ENCODE measurements around the gene NOTCH1.

The NOTCH1 gene

DNA sequence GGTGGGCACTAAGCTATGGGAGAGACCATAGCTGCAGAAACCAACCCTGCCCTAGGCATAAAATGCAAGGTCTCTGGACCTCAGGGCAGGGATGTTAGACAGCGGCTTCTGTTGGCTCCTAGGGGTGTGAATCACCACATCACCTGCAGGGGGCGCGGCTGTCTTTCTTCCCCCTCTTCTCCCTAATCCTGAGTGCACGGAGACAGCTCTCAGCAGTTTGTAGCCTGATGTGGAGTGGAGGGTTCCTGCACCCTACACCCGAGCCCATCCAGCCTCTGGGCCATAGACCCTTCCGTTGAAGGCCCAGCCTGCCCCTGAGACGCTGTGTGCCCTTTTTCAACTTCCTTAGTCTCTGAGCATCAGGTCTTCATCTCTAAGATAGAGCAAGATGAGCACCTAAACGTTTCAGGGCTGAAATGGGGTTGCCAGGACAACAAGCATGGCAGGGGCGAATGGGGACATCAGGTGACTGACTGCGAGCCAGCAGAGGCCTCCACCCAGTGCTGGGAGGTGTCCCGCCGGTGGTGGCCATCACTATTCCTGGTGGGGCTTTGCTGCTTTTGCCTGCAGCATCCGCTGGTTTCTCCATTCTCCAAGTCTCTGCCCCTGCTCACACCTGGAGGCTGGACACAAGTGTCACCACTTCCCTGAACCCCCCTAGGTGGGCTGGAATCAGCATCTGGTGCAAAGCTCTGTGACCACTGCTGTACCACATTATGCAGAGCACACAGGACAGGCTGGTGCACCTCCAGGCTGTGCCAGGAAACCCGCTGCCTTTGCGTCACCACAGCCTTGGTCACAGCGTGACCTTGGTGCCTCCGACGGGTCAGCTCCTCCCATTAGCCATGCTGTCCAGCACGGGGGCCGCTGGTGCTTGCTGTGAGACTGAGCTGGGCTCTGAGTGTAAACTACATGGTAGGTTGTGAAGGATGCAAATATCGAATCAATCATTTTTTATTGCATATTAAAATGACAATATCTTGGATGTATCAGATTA, 60.5 kb downstream of the NOTCH1 start:
- peak; percentile 73 to 82 (median 74) for DNase-seq (ENCODE audit: low read depth in 3 of 3)

DNA sequence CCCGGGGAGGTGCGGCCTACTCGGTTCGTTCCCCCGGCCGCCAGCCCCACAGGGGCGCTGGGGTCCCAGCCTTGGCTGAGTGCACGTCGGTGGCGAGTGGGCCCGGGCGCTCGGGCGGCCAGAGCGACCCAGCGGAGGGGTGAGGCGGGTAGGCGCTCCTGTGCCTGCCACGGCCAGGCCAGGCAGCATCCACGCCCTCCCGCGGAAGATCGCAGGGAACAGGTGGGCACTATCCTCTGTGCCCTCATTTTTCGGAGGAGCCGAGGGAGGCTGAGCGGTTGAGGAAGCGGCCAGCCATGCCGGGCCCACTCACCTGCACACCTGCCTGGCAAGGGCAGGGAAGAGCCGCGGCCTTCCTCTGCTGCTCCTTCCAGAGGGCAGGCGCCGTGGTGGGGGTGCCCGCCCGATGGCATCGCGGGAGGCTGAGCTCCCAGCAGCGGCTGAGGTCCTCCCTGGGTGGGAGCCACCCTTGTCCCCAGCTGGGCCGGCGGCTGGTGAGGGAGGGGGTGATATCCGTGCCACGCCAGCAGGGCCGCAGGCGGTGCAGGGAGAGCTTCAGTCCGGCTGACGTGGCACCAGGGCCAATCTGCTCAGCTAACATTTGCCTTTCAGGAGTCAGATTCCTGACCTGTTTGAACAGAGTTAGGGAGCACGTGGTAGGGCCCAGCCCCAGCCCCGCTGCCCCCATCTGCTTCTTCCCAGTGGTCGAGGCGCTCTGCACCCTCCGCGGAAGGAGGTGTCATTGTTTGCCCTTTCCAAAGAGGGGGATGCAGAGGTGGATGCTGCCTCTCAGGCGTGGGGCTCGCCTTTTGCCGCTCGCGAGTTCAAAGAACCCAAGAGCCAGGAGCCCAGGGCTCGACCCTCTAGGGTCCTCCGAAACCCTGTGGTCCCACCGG, 61.4 kb downstream of the NOTCH1 start:
- DNase-seq (ENCODE audit: low read depth in 3 of 3), result no peak

DNA sequence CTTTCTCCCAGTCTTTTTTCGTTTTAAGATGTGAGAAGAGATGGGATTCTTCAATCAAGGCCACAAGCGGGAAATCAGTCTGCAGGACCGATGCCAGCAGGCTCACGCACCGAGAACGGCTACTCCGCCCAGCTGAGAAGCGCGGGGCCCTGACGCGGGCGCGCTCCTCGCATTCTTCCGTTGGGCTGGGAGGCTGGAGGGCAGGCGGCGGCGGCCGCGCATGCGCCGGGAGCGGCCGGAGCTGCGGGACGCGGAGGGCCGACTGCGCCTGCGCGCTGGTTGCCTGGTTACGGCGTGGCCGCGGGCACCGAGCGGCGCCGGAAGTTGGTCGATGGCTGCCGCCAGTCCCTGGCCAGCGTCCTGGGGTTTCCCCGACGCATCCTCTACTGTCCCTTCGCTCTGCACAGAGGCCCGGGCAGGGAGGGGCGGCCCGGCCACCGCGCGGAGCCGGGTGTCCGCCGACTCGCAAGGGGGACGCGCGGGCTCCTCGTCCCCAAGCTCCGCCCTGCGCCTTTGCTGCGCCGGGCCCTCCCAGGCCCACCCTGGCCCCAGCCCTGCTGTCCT, 62.2 kb downstream of the NOTCH1 start:
- peak; percentile 87 to 92 (median 91) for DNase-seq (ENCODE audit: low read depth in 3 of 3)

DNA sequence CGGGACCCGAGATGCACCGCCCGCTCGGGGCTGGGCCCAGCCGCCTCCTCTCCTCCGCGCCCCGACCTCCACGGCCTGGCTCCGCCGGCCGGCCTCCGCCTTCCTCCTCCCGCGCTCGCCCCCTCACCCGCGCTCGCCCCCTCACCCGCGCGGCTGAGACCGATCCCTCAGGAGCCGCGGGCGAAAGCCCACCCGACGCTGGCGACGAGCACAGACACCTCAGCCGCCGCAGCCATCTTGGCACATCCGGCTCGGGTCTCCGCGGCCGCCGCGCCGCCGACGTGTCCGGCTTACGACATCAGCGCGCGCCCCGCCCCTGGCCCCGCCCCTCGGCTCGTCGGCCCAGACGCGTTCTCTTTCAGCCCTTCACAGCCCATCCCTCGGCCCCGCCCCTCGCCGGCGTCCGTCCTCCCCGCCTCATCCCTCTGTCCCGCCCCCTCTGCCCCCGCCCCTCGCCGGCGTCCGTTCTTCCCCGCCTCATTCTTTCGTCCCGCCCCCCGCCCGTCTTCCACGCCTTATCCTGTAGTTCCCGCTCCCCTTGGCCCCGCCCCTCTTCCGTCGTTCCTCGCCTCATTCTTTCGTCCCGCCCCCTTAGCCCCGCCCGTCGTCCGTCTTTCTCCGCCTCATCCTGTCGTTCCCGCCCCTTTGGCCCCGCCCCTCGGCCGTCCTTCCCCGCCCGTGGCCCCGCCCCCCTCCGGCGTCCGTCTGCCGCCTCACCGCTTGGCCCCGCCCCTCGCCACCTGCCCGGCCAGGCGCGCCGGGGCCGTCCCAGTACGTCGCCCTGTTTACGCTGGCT, 62.9 kb downstream of the NOTCH1 start, which contains the start of gene SEC16A:
SEC16A (minus strand) TSS at position 248 of the 796 bp plus-strand sequence. CDS start 5,425 bp downstream, outside the sequence.
- peak; percentile 99 to 100 (median 99) for DNase-seq (ENCODE audit: low read depth in 3 of 3)

DNA sequence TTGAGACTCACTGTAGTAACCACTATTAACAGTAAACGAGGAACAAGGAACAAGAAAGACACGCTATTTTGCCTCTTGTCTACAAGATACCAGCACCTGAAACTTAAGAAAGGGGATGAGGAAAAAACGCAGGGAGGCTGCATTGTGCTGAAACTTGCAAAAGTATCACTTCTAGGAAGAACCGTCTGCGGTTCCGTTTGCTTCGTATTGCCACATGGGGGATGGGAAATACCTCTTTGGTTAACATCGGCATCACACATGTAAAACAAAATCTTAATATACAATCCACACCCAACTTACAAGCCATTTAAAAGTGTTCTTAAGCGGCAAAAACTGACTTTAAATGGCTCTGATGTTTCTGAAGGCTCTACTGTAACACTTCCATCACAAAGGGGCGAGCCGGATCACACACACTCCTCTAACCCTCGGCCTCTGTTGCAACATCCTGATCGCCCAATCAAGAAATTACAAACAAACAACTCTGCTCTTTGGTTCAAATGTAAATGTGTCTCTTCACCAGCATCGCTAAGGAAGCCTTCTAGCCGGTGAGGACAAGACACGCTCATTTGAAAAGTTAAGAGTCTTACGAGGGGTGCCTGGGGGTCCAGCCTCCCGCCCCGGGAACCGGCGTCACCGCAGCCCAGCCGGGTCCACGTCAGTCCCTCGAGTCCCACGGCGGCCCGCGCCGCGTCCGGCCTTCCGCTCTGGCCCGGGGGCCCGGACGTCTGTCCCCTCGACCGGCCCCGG, 63.6 kb downstream of the NOTCH1 start:
- no peak for DNase-seq (ENCODE audit: low read depth in 3 of 3)

DNA sequence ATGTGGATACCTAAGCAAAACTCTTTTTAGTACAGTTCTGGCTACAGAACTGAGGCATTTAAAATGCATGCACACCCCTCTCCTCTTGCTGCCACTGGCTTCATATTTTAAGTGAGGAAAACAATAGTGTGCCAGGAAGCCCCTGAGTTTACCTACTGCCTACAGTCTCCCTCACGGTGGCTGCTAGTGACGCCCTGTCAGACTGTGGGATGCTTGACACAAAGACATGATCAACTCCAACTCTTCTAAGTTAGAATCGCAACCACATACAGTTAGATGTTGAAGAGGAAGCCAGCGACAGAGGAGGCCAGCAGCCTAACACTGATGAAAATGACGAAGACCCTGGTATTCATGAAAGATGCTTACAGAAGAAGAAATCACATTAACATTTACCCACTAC, 64.3 kb downstream of the NOTCH1 start:
- no peak for DNase-seq (ENCODE audit: low read depth in 3 of 3)

DNA sequence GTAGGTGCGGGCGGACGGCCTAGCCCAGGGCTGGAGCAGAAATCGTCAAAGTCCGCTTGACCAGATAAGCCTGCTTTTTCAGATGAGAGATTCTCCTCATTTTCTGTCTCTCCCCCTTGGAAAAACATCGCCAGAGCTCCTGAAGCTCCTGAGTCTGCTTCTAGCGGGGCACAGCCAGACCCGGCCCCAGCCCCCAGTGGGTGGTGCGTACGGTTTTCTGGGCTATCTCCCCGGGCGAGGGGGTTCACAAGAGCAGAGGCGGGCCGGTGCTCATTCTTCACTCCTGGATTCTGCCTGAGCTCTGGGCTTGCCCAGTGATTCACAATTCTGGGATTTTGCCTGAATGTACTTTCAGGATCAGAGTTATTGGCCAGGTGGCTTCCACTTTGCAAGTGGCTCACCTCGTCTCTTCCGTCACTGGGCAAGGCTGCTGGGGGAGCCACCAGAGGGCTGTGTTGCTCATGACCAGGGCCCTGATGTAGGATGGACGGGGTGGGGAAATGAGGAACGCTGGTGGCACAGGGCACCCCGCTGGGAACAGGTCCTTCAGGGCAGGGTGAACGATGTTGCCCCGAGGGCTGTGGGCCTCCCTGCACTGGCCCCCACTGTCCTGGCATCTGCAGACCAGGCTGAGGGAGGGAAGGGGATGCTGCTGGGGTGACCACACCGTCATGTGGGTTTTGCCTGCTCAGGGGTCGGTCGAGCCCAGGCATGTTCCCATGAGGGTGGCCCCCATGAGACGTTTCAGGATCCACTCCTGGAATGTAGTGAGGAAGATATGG, 69.3 kb downstream of the NOTCH1 start:
- no peak for DNase-seq (ENCODE audit: low read depth in 3 of 3)

DNA sequence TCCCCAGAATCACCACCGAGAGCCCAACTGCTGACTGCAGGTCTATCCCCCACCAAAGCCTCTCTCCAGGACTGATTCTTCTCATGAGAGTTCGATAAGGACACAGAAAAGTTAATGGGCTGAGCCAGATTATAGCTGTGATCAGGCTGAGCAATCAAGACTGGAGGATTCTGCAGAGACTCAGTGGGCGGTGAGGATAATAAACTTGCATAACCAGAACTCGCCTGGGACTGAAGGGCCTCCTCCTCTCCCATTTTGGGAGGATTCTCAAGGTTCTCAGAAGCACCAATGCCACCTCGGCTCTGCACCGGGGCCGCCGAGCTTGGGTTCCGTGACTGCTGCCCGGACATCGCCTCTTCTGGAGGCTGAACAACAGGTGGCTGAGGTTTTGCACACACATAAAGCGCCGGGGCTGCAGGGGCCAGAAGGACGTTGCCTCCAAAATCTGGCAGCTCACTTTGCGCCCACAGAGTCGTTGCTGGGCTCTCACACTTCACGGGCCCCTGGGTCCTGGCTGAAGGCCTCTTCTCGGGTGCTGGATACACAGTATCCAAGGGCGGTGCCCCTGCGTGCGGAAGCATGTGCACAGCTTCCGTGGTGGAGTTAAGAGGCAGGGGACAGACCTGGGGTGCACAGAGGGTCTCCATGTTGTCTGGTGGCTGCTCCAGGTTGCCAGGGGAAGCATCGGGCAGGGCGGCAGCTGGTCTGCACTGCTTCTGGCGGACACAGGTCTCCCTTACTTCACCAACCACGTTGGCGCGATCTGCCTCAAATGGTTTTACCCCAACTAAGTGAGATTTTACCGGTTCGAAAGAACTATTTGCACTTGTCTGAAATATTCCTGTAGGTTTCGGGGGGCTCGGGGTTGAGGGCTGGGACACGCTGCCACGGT, 70.6 kb downstream of the NOTCH1 start:
- no peak for DNase-seq (ENCODE audit: low read depth in 3 of 3)

DNA sequence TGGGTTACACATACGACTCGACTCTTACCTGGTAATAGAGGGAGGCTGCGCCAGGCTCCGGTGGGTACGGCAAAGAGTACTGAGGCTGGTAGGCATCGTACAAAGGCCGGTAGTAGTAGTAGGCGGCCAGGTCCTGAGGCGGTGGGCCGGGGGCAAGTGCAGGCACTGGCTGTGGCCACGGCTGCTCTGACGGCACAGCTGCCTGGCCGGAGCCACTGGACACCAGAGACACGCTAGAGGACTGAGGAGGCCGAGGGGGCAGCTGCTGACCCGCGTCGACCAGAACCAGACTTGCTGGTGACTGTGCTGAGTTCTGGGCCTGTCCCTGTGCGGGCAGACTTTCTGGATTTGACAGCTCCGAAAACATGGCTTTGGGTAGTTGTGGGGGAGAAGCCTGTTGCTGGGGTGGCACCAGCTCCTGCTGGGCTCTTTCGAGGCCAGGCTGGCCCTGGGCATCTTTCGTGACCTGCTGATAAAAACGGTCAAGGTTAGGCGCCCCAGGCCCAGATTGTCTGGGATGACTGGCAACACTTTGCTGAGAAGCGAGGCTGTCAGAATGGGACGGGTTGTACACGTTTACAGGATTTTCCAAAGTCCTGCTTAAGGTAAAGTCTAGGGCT, 71.7 kb downstream of the NOTCH1 start:
- DNase-seq (ENCODE audit: low read depth in 3 of 3), result no peak

DNA sequence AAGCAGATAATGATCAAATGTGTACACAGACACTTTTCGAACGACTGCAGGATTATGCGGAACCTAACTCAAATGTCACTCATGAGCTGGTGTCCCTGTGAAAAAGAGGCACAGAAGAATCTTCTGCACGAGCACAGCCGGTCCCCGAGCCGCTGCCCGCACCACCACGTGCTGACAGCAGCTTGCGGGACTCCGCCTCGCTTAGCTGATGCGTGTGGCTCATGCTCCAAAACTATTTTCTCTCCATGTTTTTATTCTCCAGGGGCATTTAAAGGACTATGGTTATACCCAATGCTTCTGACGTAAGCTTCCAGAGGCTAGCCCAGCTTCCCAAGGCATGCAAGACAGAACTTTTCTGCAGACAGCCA, 72.5 kb downstream of the NOTCH1 start:
- DNase-seq (ENCODE audit: low read depth in 3 of 3), result no peak

DNA sequence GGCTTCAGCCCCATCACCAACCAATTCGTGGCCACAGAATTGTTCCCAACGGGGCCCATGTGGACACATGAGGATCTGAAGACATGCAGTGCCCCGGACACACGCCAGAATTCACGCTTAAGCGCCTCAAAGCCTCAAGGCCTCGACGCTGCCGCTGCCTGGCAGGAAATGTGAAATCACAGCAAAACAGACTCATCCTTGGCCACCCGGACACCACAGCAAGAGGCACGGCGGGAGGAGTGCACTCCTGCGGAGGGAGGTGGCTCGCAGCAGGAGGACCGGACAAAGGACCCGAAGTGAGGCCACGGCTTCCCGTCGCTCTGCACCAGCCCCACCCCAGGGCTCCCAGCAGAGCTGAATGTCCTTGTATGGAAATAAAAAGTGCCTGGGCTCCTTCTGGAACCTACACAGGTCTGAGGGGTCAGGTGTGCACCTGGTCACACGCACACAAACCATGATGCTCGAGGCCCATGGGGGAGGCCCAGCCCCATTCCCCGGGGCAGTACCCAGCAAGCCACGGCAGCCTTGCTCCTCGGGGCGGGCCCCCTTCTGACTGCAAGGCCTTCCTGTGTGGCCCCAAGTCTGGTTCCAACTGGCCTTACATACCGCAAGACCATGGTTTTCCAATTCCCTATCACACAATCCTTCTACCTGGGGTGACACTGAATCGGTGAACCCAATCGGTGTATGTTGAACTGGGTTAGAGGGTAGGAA, 73.1 kb downstream of the NOTCH1 start:
- no peak for DNase-seq (ENCODE audit: low read depth in 3 of 3)

DNA sequence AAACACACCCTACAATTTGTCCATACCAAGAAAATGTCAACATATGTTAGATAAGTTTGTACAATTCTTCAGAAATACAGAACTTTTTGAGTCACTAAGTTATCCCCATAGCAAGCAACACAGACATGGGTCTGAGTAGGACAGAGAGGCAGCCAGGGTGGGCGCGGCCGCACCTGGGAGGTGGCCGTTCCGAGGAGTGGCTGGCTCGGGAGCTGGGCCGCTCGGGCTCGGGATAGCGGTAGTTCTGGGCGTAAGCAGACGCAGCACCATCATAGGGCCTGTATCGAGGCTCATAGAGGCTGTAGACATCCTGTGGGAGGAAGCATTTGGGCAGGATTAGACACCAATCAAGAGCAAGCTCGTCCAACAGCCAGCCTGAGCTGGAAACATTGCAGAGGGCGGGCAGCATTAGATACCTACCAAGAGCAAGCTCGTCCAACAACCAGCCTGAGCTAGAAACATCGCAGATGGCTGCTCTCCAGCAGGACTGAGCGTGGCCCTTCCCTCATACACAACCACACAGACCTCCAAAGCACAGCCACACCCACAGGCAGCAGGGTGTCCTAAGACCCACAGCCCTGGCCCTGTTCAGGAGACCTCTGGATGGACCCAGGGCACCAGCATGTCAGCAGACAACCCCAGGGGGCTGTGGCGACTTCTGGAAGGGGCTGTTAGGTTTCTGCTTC, 73.9 kb downstream of the NOTCH1 start:
- no peak for DNase-seq (ENCODE audit: low read depth in 3 of 3)

DNA sequence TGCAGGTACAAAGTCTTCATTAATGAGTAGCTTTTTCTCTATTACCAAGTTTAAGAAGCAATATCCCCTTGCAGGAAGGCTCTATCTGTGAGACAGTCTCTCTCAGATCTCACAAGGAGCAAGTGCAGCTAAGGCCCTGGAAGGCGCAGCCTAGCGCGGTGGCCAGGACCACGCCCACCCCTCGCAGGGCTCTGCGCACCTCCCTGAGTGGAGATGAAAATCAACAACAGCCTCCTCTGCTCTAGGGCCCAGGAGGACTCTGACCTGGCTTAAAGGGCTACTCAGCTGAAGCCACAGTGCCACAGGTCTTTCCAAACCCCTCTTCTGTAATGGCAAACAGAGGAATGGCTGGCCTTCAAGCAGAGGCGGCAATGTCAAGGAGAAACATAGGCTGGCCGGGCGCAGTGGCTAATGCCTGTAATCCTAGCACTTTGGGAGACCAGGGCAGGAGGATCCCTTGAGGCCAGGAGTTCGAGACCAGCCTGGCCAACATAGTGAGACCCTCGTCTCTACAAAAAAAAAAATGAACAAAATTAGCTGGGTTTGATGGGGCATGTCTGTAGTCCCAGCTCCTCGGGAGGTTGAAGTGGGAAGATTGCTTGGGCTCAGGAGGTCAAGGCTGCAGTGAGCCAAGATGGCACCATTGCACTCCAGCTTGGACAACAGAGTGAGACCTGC, 74.9 kb downstream of the NOTCH1 start:
- DNase-seq (ENCODE audit: low read depth in 3 of 3), result no peak

DNA sequence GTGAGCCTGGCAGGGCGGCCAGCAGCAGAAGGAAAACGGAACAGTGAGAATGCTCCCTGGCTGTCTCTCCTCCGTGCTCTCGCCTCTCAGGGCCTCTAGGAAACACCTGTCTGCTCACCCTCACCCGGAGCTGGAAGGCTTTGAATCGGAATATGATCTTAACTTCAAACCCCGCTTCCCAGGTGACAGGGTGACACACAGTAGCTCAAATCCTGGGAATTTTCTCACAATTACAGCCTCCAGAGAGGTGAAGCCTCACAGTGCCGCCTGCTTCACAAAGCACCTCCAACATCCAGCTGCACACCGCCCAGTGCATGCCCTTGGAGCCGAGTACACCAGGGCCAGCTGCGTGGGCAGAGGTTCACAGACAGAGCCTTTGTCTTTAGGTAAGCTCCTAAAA, 75.5 kb downstream of the NOTCH1 start:
- DNase-seq (ENCODE audit: low read depth in 3 of 3), result no peak

DNA sequence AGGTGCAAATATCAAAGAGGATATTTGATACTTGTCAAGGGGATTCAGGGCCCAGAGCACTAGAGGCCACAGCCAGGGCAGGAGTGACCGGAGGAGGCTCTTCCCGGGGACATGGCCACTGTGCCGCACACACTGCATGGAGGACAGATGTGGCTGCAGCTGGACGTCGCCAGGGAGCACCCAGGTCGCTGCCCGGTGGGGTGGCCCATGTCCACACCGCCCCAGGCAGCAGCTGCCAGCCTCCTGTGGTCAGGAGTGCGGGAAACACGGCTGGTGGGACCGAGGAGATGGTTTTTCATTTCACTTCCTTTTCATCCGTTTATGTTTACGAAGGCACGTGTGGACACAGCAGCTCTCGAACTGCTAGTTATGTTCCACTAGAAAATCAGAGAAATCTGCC, 78.1 kb downstream of the NOTCH1 start:
- no peak for DNase-seq (ENCODE audit: low read depth in 3 of 3)

DNA sequence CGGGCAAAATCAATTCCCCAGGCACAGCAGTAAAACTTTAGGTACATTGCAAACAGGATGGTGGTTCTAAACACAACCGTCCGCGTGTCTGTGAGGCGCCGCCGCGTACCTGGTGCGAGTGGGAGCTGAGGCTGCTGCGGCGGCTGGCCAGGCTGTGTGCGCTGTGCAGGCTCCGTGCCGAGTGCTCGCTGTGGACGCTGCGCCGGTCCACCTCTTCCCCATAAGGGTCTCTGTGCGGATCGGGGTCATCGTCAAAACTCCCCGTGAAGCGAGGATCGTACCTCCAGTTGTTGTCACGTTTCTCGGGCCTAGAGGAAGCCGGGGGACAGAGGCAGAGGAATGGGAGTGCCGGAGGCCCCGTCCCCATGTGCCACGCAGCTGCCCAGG, 79.7 kb downstream of the NOTCH1 start:
- DNase-seq (ENCODE audit: low read depth in 3 of 3), result no peak

Measured in stimulated activated CD4-positive, alpha-beta T cell treated with anti-CD3 and anti-CD28 coated beads, TNF-alpha, amount 100 ng/mL, for 24 hours (primary cell).